Astrocyte (in vitro differentiated cells and primary cell): ENCODE data around the gene PACSIN1. TPM values are rescaled to one million over a fixed set of nuclear protein-coding genes. Genes with fewer than 3 reads are reported as not detected.

Experiments
- DNase-seq: peaks from one replicate; pipeline ENCODE4 v3.0.0-alpha.2; 2010; ENCODE audit warnings: low read depth
- FAIRE-seq: peaks from 2 replicates; lab custom pipeline; 2011; peaks lifted over from hg19 to GRCh38; lab: Jason Lieb, UNC
- H2AFZ ChIP-seq: 2 replicates; pipeline ENCODE4 v1.6.0; 2012; ENCODE audit warnings: low read depth, low read length, inconsistent platforms
- H3K27ac ChIP-seq: 2 replicates; pipeline ENCODE4 v1.5.1; 2011; ENCODE audit warnings: low read depth, low read length, inconsistent platforms
- H3K27me3 ChIP-seq: 2 replicates; pipeline ENCODE4 v1.6.0; 2011; ENCODE audit warnings: low read length, inconsistent platforms; ENCODE audit not compliant: insufficient read depth
- H3K36me3 ChIP-seq: 2 replicates; pipeline ENCODE4 v1.5.1; 2011; ENCODE audit warnings: low read length, inconsistent platforms; ENCODE audit not compliant: insufficient read depth
- H3K4me1 ChIP-seq: 2 replicates; pipeline ENCODE4 v1.5.1; 2011; ENCODE audit warnings: low read length, inconsistent platforms; ENCODE audit not compliant: insufficient read depth
- H3K4me2 ChIP-seq: 2 replicates; pipeline ENCODE4 v1.6.0; 2012; ENCODE audit warnings: low read length, inconsistent platforms
- H3K4me3 ChIP-seq: 2 replicates; pipeline ENCODE4 v1.5.1; 2011; ENCODE audit warnings: low read depth, mild to moderate bottlenecking, low read length, inconsistent platforms; ENCODE audit not compliant: insufficient read depth
- H3K79me2 ChIP-seq: 2 replicates; pipeline ENCODE4 v1.6.0; 2012; ENCODE audit warnings: mild to moderate bottlenecking, low read length, inconsistent platforms; ENCODE audit not compliant: insufficient read depth
- H3K9ac ChIP-seq: 2 replicates; pipeline ENCODE4 v1.6.0; 2012; ENCODE audit warnings: mild to moderate bottlenecking, low read length, inconsistent platforms
- H3K9me3 ChIP-seq: 2 replicates; pipeline ENCODE4 v1.5.1; 2012; ENCODE audit warnings: low read depth, mild to moderate bottlenecking, low read length, inconsistent platforms; ENCODE audit not compliant: insufficient read depth
- H4K20me1 ChIP-seq: 2 replicates; pipeline ENCODE4 v1.6.0; 2012; ENCODE audit warnings: low read length, inconsistent platforms; ENCODE audit not compliant: insufficient read depth
- H3K27ac Mint-ChIP-seq: one replicate; pipeline ENCODE4 v1.8.0; 2021; ENCODE audit warnings: mild to moderate bottlenecking, mixed read lengths; ENCODE audit not compliant: unreplicated experiment
- H3K27me3 Mint-ChIP-seq: one replicate; pipeline ENCODE4 v1.8.0; 2021; ENCODE audit warnings: low read depth, mixed read lengths; ENCODE audit not compliant: unreplicated experiment
- H3K36me3 Mint-ChIP-seq: one replicate; pipeline ENCODE4 v1.8.0; 2021; ENCODE audit warnings: low read depth, mixed read lengths; ENCODE audit not compliant: unreplicated experiment
- H3K4me1 Mint-ChIP-seq: one replicate; pipeline ENCODE4 v1.8.0; 2021; ENCODE audit warnings: low read depth, mixed read lengths; ENCODE audit not compliant: unreplicated experiment
- H3K4me3 Mint-ChIP-seq: one replicate; pipeline ENCODE4 v1.8.0; 2021; ENCODE audit warnings: mild to moderate bottlenecking, moderate library complexity, mixed read lengths; ENCODE audit not compliant: unreplicated experiment
- H3K9me3 Mint-ChIP-seq: one replicate; pipeline ENCODE4 v1.8.0; 2021; ENCODE audit warnings: mild to moderate bottlenecking, mixed read lengths; ENCODE audit not compliant: unreplicated experiment
- CTCF ChIP-seq: IDR thresholded peaks from 2 replicates; pipeline ENCODE4 v1.5.1; 2011; ENCODE audit warnings: low read depth, mild to moderate bottlenecking, inconsistent platforms, low read length, moderate library complexity; ENCODE audit not compliant: insufficient read depth
- EZH2 ChIP-seq: IDR thresholded peaks from 2 replicates; pipeline ENCODE4 v1.6.1; 2012; ENCODE audit warnings: mild to moderate bottlenecking, low read length, inconsistent platforms; ENCODE audit not compliant: insufficient read depth
- total RNA-seq: library from RNA; stranded (reverse); gene quantifications from 2 replicates; pipeline ENCODE4 v1.2.1, GENCODE V29; 2021

The PACSIN1 gene
- total RNA-seq, 1 donor from 2014 or later: 0.32 TPM

GRCh38 chr6:34549804-34550202 is 83.9 kb downstream of the PACSIN1 start:
- no peaks in the 10 kb centered on the region for H3K36me3 ChIP-seq

GRCh38 chr6:34551720-34552119 is 85.8 kb downstream of the PACSIN1 start:
- H2AFZ ChIP-seq: no peak overlapping the region
- no peaks in the 10 kb centered on the region for H3K27me3 ChIP-seq
- no peaks in the 10 kb centered on the region for H3K9me3 ChIP-seq
- TF ChIP-seq CTCF (no peak), EZH2 (no peak)
- H3K79me2 ChIP-seq: no peaks in the 10 kb centered on the region
- FAIRE-seq (no peak), DNase-seq (no peak)
- no peak overlapping the region for H3K9ac ChIP-seq
- H4K20me1 ChIP-seq: no peaks in the 10 kb centered on the region
- Mint-ChIP-seq H3K4me1 (peaks cover 5% of the 10 kb centered on the region), H3K27me3 (peaks cover 43% of the 10 kb centered on the region), H3K4me3 (no peak overlapping the region), H3K9me3 (peaks cover 4% of the 10 kb centered on the region), H3K36me3 (no peaks in the 10 kb centered on the region), H3K27ac (no peak overlapping the region)
- no peaks in the 10 kb centered on the region for H3K4me1 ChIP-seq
- H3K36me3 ChIP-seq: no peaks in the 10 kb centered on the region
- H3K27ac ChIP-seq: no peak overlapping the region
- H3K4me3 ChIP-seq: no peak overlapping the region
- no peak overlapping the region for H3K4me2 ChIP-seq

More at GRCh38 chr6:34549804-34550202, 83.9 kb downstream of the PACSIN1 start:
- no peak for DNase-seq
- Histone ChIP-seq H3K4me1 (no peaks in the 10 kb centered on the region), H3K4me3 (no peak overlapping the region), H3K9ac (no peak overlapping the region), H3K9me3 (no peaks in the 10 kb centered on the region), H3K27ac (no peak overlapping the region), H4K20me1 (no peaks in the 10 kb centered on the region), H3K27me3 (no peaks in the 10 kb centered on the region), H3K79me2 (no peaks in the 10 kb centered on the region), H3K4me2 (no peak overlapping the region), H2AFZ (no peak overlapping the region)
- Mint-ChIP-seq H3K27me3 (peaks cover 47% of the 10 kb centered on the region), H3K27ac (no peak overlapping the region), H3K4me1 (peaks cover 2% of the 10 kb centered on the region), H3K36me3 (no peaks in the 10 kb centered on the region), H3K4me3 (no peak overlapping the region), H3K9me3 (peaks cover 4% of the 10 kb centered on the region)
- FAIRE-seq: no peak
- TF ChIP-seq CTCF (no peak), EZH2 (no peak)

DNA sequence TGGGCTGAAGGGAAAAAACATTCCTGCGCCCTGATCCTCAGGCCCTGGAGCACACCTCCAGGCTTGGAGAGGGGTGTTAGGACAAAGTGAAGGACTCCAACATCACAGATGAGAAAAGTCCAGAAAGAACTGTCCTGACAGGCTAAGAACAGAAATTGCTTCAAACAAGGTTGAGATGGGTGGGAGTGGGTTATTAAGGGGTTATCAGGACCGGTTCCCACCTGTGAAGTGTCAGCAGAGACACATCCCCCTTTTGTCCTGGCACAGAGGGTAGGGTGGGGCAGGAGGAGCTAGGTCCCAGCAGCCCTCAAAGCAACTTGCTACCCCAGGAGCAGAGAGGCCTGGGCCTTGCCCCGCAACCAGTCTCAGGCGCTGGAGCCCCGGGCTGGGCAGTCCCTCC is 86.7 kb downstream of the PACSIN1 start:
- Mint-ChIP-seq H3K4me1 (peaks cover 5% of the 10 kb centered on the region), H3K27ac (no peak overlapping the region), H3K9me3 (peaks cover 4% of the 10 kb centered on the region), H3K36me3 (no peaks in the 10 kb centered on the region), H3K27me3 (peaks cover 39% of the 10 kb centered on the region), H3K4me3 (no peak overlapping the region)
- no peaks in the 10 kb centered on the region for H3K27me3 ChIP-seq
- H3K4me1 ChIP-seq: no peaks in the 10 kb centered on the region
- no peaks in the 10 kb centered on the region for H4K20me1 ChIP-seq
- H2AFZ ChIP-seq: no peak overlapping the region
- no peaks in the 10 kb centered on the region for H3K36me3 ChIP-seq
- FAIRE-seq (no peak), DNase-seq (no peak)
- H3K79me2 ChIP-seq: no peaks in the 10 kb centered on the region
- H3K27ac ChIP-seq: no peak overlapping the region
- H3K4me2 ChIP-seq: no peak overlapping the region
- no peak overlapping the region for H3K4me3 ChIP-seq
- no peak overlapping the region for H3K9ac ChIP-seq
- no peaks in the 10 kb centered on the region for H3K9me3 ChIP-seq
- TF ChIP-seq CTCF (no peak), EZH2 (no peak)
